ENCODE data around the gene PRKAR2B.

DNA sequence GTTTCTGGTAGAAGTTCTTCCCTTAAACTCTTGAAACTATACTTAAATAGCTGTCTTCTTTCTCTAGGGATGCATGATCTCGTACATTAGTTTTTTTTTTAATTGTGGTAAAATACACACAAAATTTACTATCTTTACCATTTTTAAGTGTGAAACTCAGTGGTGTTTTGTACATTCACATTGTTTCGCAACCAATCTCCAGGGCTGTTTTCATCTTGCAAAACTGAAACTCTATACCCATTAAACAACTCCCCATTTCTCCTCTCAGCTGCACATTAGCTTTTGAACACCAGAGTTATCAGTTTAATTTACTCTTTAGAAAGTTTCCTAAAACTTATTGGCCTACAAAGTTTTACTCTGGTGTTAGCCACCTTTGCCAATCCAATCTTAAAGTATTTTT lies 45.5 kb upstream of the PRKAR2B start:
- TF ChIP-seq EZH2 (IDR thresholded peaks at IDR 0.05; ENCODE audit: insufficient read depth, poor library complexity, severe bottlenecking) (no peak), EZH2phosphoT487 (IDR thresholded peaks at IDR 0.05; ENCODE audit: insufficient read depth, low read depth) (no peak)

All from GM23248 (cell line).